ENCODE data around the gene MYLK4.

DNA sequence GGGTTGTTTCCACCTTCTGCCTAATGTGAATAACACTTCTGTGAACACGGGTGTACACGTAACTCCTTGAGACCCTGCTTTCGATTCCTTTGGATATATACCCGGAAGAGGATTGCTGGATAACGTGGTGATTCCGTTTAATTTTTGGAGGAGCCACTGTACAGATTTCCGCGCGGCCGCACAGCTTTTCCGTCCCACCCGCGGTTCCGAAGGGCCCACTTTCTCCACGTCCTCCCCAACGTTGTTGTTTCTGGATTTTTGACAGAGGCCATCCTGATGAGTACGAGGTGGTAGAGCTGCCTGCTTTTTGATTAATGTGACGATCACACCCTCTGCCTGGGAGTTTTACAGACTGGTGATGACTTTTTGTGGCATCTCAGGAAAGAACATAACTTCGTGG, 114.0 kb downstream of the MYLK4 start:
- TF ChIP-seq, protein P1, sequence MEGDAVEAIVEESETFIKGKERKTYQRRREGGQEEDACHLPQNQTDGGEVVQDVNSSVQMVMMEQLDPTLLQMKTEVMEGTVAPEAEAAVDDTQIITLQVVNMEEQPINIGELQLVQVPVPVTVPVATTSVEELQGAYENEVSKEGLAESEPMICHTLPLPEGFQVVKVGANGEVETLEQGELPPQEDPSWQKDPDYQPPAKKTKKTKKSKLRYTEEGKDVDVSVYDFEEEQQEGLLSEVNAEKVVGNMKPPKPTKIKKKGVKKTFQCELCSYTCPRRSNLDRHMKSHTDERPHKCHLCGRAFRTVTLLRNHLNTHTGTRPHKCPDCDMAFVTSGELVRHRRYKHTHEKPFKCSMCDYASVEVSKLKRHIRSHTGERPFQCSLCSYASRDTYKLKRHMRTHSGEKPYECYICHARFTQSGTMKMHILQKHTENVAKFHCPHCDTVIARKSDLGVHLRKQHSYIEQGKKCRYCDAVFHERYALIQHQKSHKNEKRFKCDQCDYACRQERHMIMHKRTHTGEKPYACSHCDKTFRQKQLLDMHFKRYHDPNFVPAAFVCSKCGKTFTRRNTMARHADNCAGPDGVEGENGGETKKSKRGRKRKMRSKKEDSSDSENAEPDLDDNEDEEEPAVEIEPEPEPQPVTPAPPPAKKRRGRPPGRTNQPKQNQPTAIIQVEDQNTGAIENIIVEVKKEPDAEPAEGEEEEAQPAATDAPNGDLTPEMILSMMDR (IDR thresholded peaks at IDR 0.05 in 4 of 5, conservative IDR thresholded peaks at IDR 0.05 in 1 of 5) = no peak
- no peak for TF ChIP-seq POLR2A (IDR thresholded peaks at IDR 0.05)

All from gastrocnemius medialis (tissue), 4 donors.